SJSA1 (cell line): ENCODE results near the gene WASHC4. TPM values are rescaled to one million over a fixed set of nuclear protein-coding genes. Genes with fewer than 3 reads are reported as not detected.
A peak's percentile ranks its signal among the peaks of the same experiment; 100 is the strongest.
"Not testable (repeated sequence)": the region's sequence is repeated elsewhere in the genome, so short reads cannot be mapped to it uniquely, and the experiment has no call there.

ENCODE experiments used
- DNase-seq, 2 experiments: peaks; one replicate each; pipeline ENCODE4 v3.0.0-alpha.2; 2015 to 2020; ENCODE audit warnings: low spot score in 2 of 2, low read depth in 1 of 2
- H3K27ac ChIP-seq: fragments of 250-450 bp; sonication (Bioruptor Pico); 2 replicates; pipeline ENCODE4 v1.5.1; 2020; ENCODE audit warnings: mild to moderate bottlenecking, moderate library complexity
- H3K27me3 ChIP-seq: fragments of 250-450 bp; sonication (Bioruptor Pico); replicated peaks from 2 replicates; pipeline ENCODE4 v1.5.1; 2020; ENCODE audit warnings: mild to moderate bottlenecking, moderate library complexity
- H3K36me3 ChIP-seq: fragments of 250-450 bp; sonication (Bioruptor Pico); 2 replicates; pipeline ENCODE4 v1.5.1; 2020; ENCODE audit warnings: mild to moderate bottlenecking
- H3K4me1 ChIP-seq: fragments of 250-450 bp; sonication (Bioruptor Pico); replicated peaks from 2 replicates; pipeline ENCODE4 v1.6.1; 2021; ENCODE audit warnings: mild to moderate bottlenecking
- H3K4me3 ChIP-seq: fragments of 250-450 bp; sonication (Bioruptor Pico); 2 replicates; pipeline ENCODE4 v1.5.1; 2020; ENCODE audit warnings: mild to moderate bottlenecking
- H3K9me3 ChIP-seq: fragments of 250-450 bp; sonication (Bioruptor Pico); replicated peaks from 2 replicates; pipeline ENCODE4 v1.5.1; 2020; ENCODE audit warnings: mild to moderate bottlenecking
- total RNA-seq: library from RNA; depleted of rRNA; stranded (reverse); fragments of >200 nt; shearing (Covaris generic); gene quantifications from 2 replicates; pipeline ENCODE4 v1.2.3, GENCODE V29; 2014

WASHC4 gene
- total RNA-seq, 1 experiment from 2014 or later, result 70.5 TPM

DNA sequence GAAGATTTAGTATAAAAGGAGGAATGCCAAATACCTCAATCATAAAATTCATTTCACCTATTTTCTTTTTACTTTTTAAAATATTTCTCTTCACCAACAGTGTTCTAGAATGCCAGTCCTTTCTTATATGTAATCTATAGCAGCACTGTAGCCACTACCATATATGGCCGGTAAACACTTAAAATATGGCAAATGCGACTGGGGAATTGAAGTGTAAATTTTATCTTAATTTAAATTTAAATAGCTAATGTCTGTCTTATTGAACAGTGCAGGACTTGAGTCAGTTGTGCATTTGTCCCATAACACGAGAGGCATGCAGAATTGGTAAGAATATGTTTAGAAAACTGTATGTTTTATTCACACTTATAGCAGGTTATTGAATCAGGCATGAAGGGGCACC is 50.1 kb downstream of the WASHC4 start:
- Histone ChIP-seq H3K9me3 (no peaks in the 10 kb centered on the region), H3K27me3 (0 out of 2 replicates have a peak, but pooled peaks cover 9% of the 10 kb centered on the region), H3K4me3 (no peak overlapping the region), H3K4me1 (no peaks in the 10 kb centered on the region), H3K27ac (no peak overlapping the region), H3K36me3 (peaks cover 21% of the 10 kb centered on the region)
- no peak for DNase-seq

GRCh38 chr12:105158876-105159275 is 51.3 kb downstream of the WASHC4 start:
- no peak for DNase-seq
- Histone ChIP-seq H3K9me3 (no peaks in the 10 kb centered on the region), H3K27me3 (0 out of 2 replicates have a peak, but pooled peaks cover 9% of the 10 kb centered on the region), H3K4me1 (no peaks in the 10 kb centered on the region), H3K36me3 (peaks cover 13% of the 10 kb centered on the region), H3K27ac (no peak overlapping the region), H3K4me3 (no peak overlapping the region)

- H3K36me3 ChIP-seq, result no peaks in the 10 kb centered on the region
- H3K27me3 ChIP-seq, result 0 out of 2 replicates have a peak, but pooled peaks cover 9% of the 10 kb centered on the region
- H3K27ac ChIP-seq, result no peak overlapping the region
- H3K9me3 ChIP-seq, result no peaks in the 10 kb centered on the region
- no peak overlapping the region for H3K4me3 ChIP-seq
- H3K4me1 ChIP-seq, result no peaks in the 10 kb centered on the region
- DNase-seq, result peak in 1 of 2 experiments; percentile 59
Observed at GRCh38 chr12:105162174-105162573, 54.6 kb downstream of the WASHC4 start.

DNA sequence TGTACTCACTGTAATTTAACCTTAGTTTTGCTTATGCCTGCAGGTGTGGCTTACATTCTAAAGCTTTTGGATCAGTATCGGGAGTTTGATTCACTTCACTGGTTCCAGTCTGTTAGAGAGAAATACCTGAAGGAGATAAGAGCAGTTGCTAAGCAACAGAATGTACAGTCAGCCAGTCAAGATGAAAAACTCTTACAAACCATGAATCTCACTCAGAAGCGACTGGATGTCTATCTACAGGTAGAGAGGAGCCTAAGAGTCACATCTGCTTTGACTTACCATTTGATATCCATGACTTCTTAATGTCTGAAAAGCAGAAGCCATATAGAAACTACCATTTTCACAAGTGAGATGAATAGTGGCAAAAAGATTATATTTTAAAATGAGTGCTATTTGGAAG is 56.5 kb downstream of the WASHC4 start:
- Histone ChIP-seq H3K9me3 (no peaks in the 10 kb centered on the region), H3K27ac (no peak overlapping the region), H3K4me3 (no peak overlapping the region), H3K36me3 (no peaks in the 10 kb centered on the region), H3K4me1 (no peaks in the 10 kb centered on the region), H3K27me3 (0 out of 2 replicates have a peak, but pooled peaks cover 9% of the 10 kb centered on the region)
- DNase-seq, result peak in 1 of 2 experiments; percentile 50

DNA sequence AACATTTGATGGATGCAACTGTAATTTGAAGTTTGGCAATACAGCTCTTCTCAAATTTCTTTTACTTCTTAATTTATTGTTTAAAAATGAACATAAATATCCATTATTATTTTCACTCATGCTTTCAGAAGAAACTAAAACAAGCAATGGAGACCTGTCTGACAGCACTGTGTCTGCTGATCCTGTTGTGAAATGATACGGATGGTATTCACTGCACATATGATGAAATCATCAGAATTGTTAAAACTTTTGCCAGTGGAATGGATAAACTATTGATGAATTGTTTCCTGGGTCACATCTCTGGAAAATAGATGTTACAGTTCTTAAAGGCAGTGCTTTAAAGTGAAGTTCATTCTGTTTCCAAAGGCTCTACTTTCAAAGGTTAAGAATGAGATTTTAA is 59.2 kb downstream of the WASHC4 start:
- no peaks in the 10 kb centered on the region for H3K4me1 ChIP-seq
- H3K9me3 ChIP-seq, result no peaks in the 10 kb centered on the region
- H3K4me3 ChIP-seq, result no peak overlapping the region
- H3K36me3 ChIP-seq, result peaks cover 5% of the 10 kb centered on the region; the same call in 1 of the 2 replicates
- H3K27me3 ChIP-seq, result 0 out of 2 replicates have a peak, but pooled peaks cover 3% of the 10 kb centered on the region
- no peak overlapping the region for H3K27ac ChIP-seq
- DNase-seq, result peak in 1 of 2 experiments; percentile 50

DNA sequence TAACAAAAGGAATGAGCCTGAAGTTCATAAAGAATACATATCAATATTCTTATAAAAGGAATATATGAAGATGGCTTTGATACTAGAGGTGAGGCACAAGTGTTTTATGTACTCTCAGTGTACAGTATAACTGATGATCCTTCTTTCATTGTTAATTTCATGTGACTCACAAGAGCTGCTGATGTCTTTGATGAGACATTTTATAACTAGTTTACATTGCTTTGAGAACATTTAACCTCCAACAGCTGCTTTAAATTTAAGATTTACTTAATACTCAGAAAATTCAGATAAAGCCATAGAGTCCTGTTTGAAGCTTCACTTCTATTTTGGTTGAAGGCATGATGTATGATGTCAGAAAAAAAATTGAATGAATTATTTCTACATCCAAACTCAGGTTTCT is 59.8 kb downstream of the WASHC4 start:
- Histone ChIP-seq H3K27me3 (no peaks in the 10 kb centered on the region), H3K4me3 (no peak overlapping the region), H3K4me1 (no peaks in the 10 kb centered on the region), H3K36me3 (peaks cover 12% of the 10 kb centered on the region), H3K27ac (no peak overlapping the region), H3K9me3 (no peaks in the 10 kb centered on the region)
- no peak for DNase-seq

DNA sequence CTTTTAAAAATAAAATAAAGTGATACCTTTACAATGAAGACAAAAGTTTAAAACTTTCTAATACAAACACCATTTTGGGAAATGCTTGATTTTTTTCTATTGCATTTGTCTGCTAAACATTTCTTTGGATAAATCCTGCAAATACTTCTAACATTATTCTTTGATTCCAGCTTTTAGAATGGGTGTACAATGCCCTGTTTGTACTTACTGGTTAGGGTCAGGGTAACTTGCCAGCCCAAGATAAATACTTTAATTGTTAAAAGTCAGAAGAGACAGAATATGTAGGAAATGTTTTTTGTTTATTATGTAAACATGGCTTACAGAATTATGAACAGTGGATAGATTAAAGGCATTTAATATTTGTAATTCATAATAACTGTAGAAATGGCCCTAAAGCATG is 60.5 kb downstream of the WASHC4 start:
- H3K36me3 ChIP-seq, result peaks cover 18% of the 10 kb centered on the region
- no peak overlapping the region for H3K27ac ChIP-seq
- H3K4me3 ChIP-seq, result no peak overlapping the region
- peak in 1 of 2 experiments; percentile 31 for DNase-seq
- H3K4me1 ChIP-seq, result no peaks in the 10 kb centered on the region
- no peaks in the 10 kb centered on the region for H3K27me3 ChIP-seq
- H3K9me3 ChIP-seq, result no peaks in the 10 kb centered on the region

DNA sequence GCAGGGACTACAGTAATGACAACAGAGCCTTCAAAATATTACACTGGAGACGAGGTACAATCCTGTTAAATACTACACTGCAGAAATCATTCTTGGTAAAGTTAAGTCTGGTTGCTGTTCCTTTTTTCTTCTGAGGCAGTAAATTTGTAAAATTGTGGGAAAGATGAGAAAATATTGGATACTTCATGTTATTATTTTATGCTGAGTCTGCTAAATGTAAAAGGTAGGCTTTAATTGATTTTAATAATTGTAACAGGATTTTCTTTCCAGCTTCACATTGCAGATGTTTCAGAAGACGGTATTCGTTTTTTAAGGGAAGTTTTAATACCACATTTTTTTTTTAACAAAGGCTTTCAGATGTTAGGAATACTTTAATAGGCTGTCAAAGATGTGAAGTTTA is 62.6 kb downstream of the WASHC4 start:
- peaks cover 39% of the 10 kb centered on the region for H3K36me3 ChIP-seq
- no peaks in the 10 kb centered on the region for H3K4me1 ChIP-seq
- no peak for DNase-seq

DNA sequence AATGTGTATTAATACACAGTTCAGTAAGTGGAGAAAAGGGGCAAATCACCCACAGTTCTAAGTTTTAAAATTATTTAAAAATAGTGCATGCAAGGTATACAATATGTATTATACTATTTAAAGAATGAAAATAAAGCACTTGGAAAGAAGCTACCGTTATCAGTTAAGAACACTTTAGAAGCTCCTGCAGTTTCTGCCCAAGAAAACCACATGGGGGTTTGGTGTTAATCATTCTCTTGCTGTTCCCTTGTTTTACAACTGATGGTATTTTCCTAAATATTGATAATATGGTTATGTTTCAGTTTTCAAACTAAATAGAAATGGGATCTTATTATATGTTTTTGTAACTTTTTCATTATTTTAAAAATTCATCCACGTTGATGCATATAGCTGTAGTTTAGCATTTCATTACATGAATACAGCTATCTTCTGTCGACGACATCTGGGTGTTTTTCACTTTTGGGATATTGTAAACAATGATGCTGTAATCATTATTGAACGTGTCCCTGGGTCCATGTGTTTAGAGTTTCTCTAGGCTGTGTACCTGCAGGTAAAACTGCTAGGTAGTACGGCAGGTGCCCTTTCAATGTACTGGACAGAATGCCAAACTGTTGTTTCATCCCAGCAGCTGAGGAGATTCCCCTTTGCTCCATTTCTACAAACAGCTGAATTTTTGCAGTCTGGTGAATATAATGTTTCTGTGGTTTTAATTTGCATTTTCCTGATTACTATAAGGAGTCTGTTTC is 64.3 kb downstream of the WASHC4 start:
- Histone ChIP-seq H3K4me3 (no peak overlapping the region), H3K36me3 (peaks cover 57% of the 10 kb centered on the region), H3K9me3 (no peaks in the 10 kb centered on the region), H3K4me1 (no peaks in the 10 kb centered on the region), H3K27ac (no peak overlapping the region), H3K27me3 (no peaks in the 10 kb centered on the region)
- DNase-seq, result peak in 1 of 2 experiments; percentile 62

More for the DNA sequence above, 62.6 kb downstream of the WASHC4 start:
- Histone ChIP-seq H3K4me3 (no peak overlapping the region), H3K27ac (no peak overlapping the region), H3K27me3 (no peaks in the 10 kb centered on the region), H3K9me3 (no peaks in the 10 kb centered on the region)

GRCh38 chr12:105175397-105175990 is 68.0 kb downstream of the WASHC4 start:
- peaks cover 2% of the 10 kb centered on the region; the same call in 1 of the 2 replicates for H3K9me3 ChIP-seq
- no peak for DNase-seq
- H3K4me3 ChIP-seq, result no peak overlapping the region
- H3K27ac ChIP-seq, result no peak overlapping the region
- H3K27me3 ChIP-seq, result no peaks in the 10 kb centered on the region
- H3K4me1 ChIP-seq, result no peaks in the 10 kb centered on the region
- H3K36me3 ChIP-seq, result peaks cover 93% of the 10 kb centered on the region

DNA sequence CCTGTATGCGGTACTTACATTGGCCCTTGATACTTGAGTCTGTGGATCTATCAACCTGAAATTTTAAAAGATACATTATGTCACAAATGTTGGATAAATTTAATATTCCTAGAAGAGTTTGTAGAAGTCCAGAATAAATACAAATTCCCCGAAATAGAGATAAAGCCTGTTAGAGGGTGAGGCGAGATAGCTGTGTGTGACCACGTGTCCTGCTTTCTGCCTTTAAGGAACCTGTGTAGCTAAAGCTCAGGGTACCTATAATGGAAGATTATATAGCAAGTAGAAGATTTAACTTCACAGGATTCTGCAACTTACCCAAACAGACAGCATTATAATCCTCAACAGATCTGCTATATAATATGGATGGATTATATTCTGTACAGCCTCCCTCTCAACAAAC is 69.7 kb downstream of the WASHC4 start:
- Histone ChIP-seq H3K27ac (no peak overlapping the region), H3K4me1 (no peaks in the 10 kb centered on the region), H3K36me3 (peaks cover 98% of the 10 kb centered on the region), H3K4me3 (no peak overlapping the region), H3K9me3 (peaks cover 6% of the 10 kb centered on the region), H3K27me3 (no peaks in the 10 kb centered on the region)
- peak in 1 of 2 experiments; percentile 51 for DNase-seq

GRCh38 chr12:105179114-105179513 is 71.6 kb downstream of the WASHC4 start:
- DNase-seq, result peak in 1 of 2 experiments; percentile 25
- not testable (repeated sequence) for H3K9me3 ChIP-seq, H3K27ac ChIP-seq, H3K4me3 ChIP-seq, H3K27me3 ChIP-seq, H3K4me1 ChIP-seq
- H3K36me3 ChIP-seq, result peaks cover 98% of the 10 kb centered on the region

GRCh38 chr12:105183406-105183805 is 75.9 kb downstream of the WASHC4 start:
- H3K27ac ChIP-seq, H3K4me3 ChIP-seq, H3K27me3 ChIP-seq, H3K4me1 ChIP-seq: not testable (repeated sequence)
- Histone ChIP-seq H3K36me3 (peaks cover 96% of the 10 kb centered on the region), H3K9me3 (peaks cover 29% of the 10 kb centered on the region)
- peak in 1 of 2 experiments; percentile 55 for DNase-seq

- peaks cover 96% of the 10 kb centered on the region for H3K36me3 ChIP-seq
- H3K27me3 ChIP-seq, H3K4me1 ChIP-seq, DNase-seq, H3K4me3 ChIP-seq, H3K27ac ChIP-seq: not testable (repeated sequence)
- peaks cover 29% of the 10 kb centered on the region for H3K9me3 ChIP-seq
Observed at GRCh38 chr12:105183976-105184375, 76.4 kb downstream of the WASHC4 start.
